T-cell (primary cell): ENCODE measurements around the gene ATRN. TPM values are rescaled to one million over a fixed set of nuclear protein-coding genes. Genes with fewer than 3 reads are reported as not detected.
"Not testable (repeated sequence)": the region's sequence is repeated elsewhere in the genome, so short reads cannot be mapped to it uniquely, and the experiment has no call there.

ENCODE experiments used
- ATAC-seq, 4 experiments: fragments of 200-7000 bp in 3 of 4; fragments of 150-1000 bp in 1 of 4; cut with Tn5 transposase; replicated peaks in 1 of 4; 1 replicate in 3 of 4; 2 replicates in 1 of 4; pipeline ENCODE4 v1.10.0; 2021; ENCODE audit warnings: moderate library complexity in 3 of 4, mild to moderate bottlenecking in 2 of 4, moderate number of reproducible peaks in 1 of 4
- CTCF ChIA-PET, 2 donors: fragments of 300-600 bp; sonication (Branson Sonifier 250); formaldehyde crosslinking; loops; one replicate each; lab custom pipeline; 2022; ENCODE audit warnings: antibody characterized with exemption in 2 of 2; lab: Charles Lee
- POLR2A ChIA-PET, 2 donors: fragments of 300-600 bp; sonication (Branson Sonifier 250); formaldehyde crosslinking; loops; one replicate each; lab custom pipeline; 2022; ENCODE audit warnings: antibody characterized with exemption in 2 of 2; lab: Charles Lee
- DNase-seq, 35 experiments: peaks; one replicate each; pipeline versions ENCODE4 v3.0.0 to v3.0.0-alpha.2; 2013 to 2023
- H3K27ac ChIP-seq: one replicate; pipeline ENCODE4 v1.5.1; 2013; ENCODE audit warnings: low read length
- H3K27me3 ChIP-seq, 2 experiments: replicated peaks in 1 of 2; 1 replicate in 1 of 2; 2 replicates in 1 of 2; pipeline versions ENCODE4 v1.6.1 to v1.7.0; 2013; ENCODE audit warnings: low read length in 1 of 2, mixed read lengths in 1 of 2; ENCODE audit not compliant: control insufficient read depth in 2 of 2, insufficient read depth in 2 of 2; ENCODE audit errors: extremely low read depth in 1 of 2
- H3K36me3 ChIP-seq, 2 donors: 1 replicate in 1 of 2; 2 replicates in 1 of 2; pipeline versions ENCODE4 v1.6.1 to v1.7.0; 2013; ENCODE audit warnings: low read length in 1 of 2; ENCODE audit not compliant: control insufficient read depth in 2 of 2, insufficient read depth in 1 of 2; ENCODE audit errors: extremely low read depth in 1 of 2
- H3K4me1 ChIP-seq, 2 experiments: 1 replicate in 1 of 2; 2 replicates in 1 of 2; pipeline versions ENCODE4 v1.6.1 to v1.7.0; 2013; ENCODE audit warnings: low read length in 2 of 2, mixed read lengths in 1 of 2; ENCODE audit not compliant: insufficient read depth in 2 of 2, control insufficient read depth in 1 of 2; ENCODE audit errors: extremely low read depth in 1 of 2
- H3K4me3 ChIP-seq, 2 donors: 1 replicate in 1 of 2; 2 replicates in 1 of 2; pipeline versions ENCODE4 v1.5.1 to v1.7.0; 2013; ENCODE audit warnings: mild to moderate bottlenecking in 2 of 2, low read length in 1 of 2, moderate library complexity in 1 of 2; ENCODE audit not compliant: control insufficient read depth in 1 of 2; ENCODE audit errors: extremely low read depth in 1 of 2
- H3K9me3 ChIP-seq: 2 replicates; pipeline ENCODE4 v1.7.0; 2013
- H3K27ac Mint-ChIP-seq, 2 donors: one replicate each; pipeline ENCODE4 v1.8.0; 2020 to 2021; ENCODE audit warnings: mild to moderate bottlenecking in 2 of 2, mixed read lengths in 2 of 2
- H3K27me3 Mint-ChIP-seq, 2 donors: one replicate each; pipeline ENCODE4 v1.8.0; 2021 to 2022; ENCODE audit warnings: mixed read lengths in 2 of 2
- H3K36me3 Mint-ChIP-seq: one replicate; pipeline ENCODE4 v1.8.0; 2021; ENCODE audit warnings: mixed read lengths
- H3K4me1 Mint-ChIP-seq, 3 donors: one replicate each; pipeline ENCODE4 v1.8.0; 2020 to 2022; ENCODE audit warnings: mixed read lengths in 3 of 3, mild to moderate bottlenecking in 1 of 3
- H3K4me3 Mint-ChIP-seq, 3 donors: one replicate each; pipeline ENCODE4 v1.8.0; 2020 to 2022; ENCODE audit warnings: mild to moderate bottlenecking in 3 of 3, mixed read lengths in 3 of 3, moderate library complexity in 3 of 3
- H3K9me3 Mint-ChIP-seq, 3 donors: one replicate each; pipeline ENCODE4 v1.8.0; 2020 to 2022; ENCODE audit warnings: mixed read lengths in 3 of 3
- WGBS: methylation state at CpG from one replicate; pipeline ENCODE4 v1.1.5; 2013; ENCODE audit warnings: missing lambda C conversion rate; ENCODE audit not compliant: insufficient coverage; 5-methylcytosine and 5-hydroxymethylcytosine counted together
- total RNA-seq, 35 experiments: library from RNA in 6 of 35; stranded (reverse) in 6 of 35; fragments of 120-200 nt in 1 of 35; gene quantifications; one replicate each; pipeline versions ENCODE4 v1.2.1 to v1.2.4 and lab custom pipeline; 2013 to 2026

ATRN gene
- total RNA-seq, 5 donors from 2014 or later (not counting 1 experiment from before 2014, with no cell fraction given), result 13.6 to 15.8 (median 13.7) TPM

GRCh38 chr20:3514012-3514642 is 43.3 kb downstream of the ATRN start:
- Histone ChIP-seq H3K4me1 (no peaks in the 10 kb centered on the region), H3K27me3 (no peaks in the 10 kb centered on the region), H3K4me3 (no peak overlapping the region), H3K36me3 (no peaks in the 10 kb centered on the region), H3K9me3 (no peaks in the 10 kb centered on the region), H3K27ac (no peak overlapping the region)
- DNase-seq (no peak), ATAC-seq (no peak)
- CTCF ChIA-PET, result no interaction called here
- peaks cover 4% of the 10 kb centered on the region for H3K36me3 Mint-ChIP-seq
- WGBS, result no CpG with 5 or more reads among the region's 3 CpGs
- H3K4me3 Mint-ChIP-seq, result no peak overlapping the region
- H3K27me3 Mint-ChIP-seq, result no peaks in the 10 kb centered on the region
- H3K9me3 Mint-ChIP-seq, result peaks cover 0 to 4% (median 2%) of the 10 kb centered on the region in 3 donors
- H3K4me1 Mint-ChIP-seq, result peaks cover 0 to 6% (median 2%) of the 10 kb centered on the region in 3 donors
- H3K27ac Mint-ChIP-seq, result no peak overlapping the region
- POLR2A ChIA-PET, result no interaction called here

DNA sequence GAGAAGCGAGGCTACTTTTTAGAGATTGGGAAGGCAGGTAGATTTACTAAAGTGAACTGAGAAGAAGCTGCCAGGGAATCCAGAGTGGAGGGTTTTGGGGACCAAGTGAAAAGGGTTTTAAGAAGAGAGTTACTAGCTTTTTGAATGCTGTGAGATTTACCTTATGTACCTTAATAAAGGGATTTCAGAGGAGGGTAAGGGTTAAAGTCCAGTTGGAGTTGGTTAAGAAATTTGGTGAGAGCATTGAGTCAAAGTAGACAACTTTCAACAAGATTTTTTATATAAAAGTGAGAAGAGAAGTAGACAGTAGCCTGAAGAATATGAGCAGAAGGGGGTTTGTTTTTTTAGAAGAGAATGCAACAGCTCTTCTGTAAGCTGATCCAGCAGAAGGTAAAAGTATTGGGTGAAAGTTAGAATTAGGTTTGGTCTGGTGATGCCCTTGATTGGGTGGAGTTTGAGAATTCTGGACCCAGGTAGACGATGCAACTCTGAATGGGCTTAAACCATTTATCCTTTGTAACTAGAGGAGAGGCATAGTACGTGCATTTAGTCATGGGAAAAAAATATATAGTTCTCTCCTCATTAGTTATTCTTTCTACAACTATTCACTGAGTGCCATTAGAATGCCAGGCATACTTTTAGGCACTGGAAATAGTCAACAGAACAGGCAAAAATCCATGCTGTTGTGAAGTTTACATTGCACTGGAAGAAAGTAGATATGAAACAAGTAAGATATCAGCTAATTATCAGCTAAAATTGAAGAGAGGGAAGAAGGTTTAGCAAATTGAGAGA is 44.8 kb downstream of the ATRN start:
- no peaks in the 10 kb centered on the region for H3K9me3 ChIP-seq
- H3K4me1 ChIP-seq, result no peaks in the 10 kb centered on the region
- ChIA-PET POLR2A (no interaction called here), CTCF (no interaction called here)
- Mint-ChIP-seq H3K4me3 (no peak overlapping the region), H3K27me3 (no peaks in the 10 kb centered on the region), H3K27ac (no peak overlapping the region), H3K9me3 (peaks cover 3 to 14% (median 9%) of the 10 kb centered on the region in 3 donors), H3K4me1 (peaks cover 0 to 6% (median 2%) of the 10 kb centered on the region in 3 donors), H3K36me3 (peaks cover 19% of the 10 kb centered on the region)
- H3K36me3 ChIP-seq, result no peaks in the 10 kb centered on the region
- ATAC-seq (no peak), DNase-seq (no peak)
- H3K27me3 ChIP-seq, result no peaks in the 10 kb centered on the region
- WGBS, result 100% methylated on average over 1 of the region's 3 CpGs
- H3K4me3 ChIP-seq, result no peak overlapping the region
- H3K27ac ChIP-seq, result no peak overlapping the region

GRCh38 chr20:3521852-3522740 is 51.3 kb downstream of the ATRN start:
- ChIA-PET CTCF (interaction anchor here in 1 of 2 donors (0.6 kb wide), 1 partner anchor 1671 kb away, joined by 3 read pairs; no protein-coding TSS in a partner anchor), POLR2A (no interaction called here)
- peaks cover 31% of the 10 kb centered on the region for H3K36me3 Mint-ChIP-seq
- DNase-seq (no peak), ATAC-seq (no peak)
- Histone ChIP-seq H3K27me3 (no peaks in the 10 kb centered on the region), H3K36me3 (no peaks in the 10 kb centered on the region), H3K4me1 (no peaks in the 10 kb centered on the region), H3K27ac (no peak overlapping the region), H3K4me3 (no peak overlapping the region), H3K9me3 (no peaks in the 10 kb centered on the region)
- H3K9me3 Mint-ChIP-seq, result peaks cover 14 to 37% (median 25%) of the 10 kb centered on the region in 3 donors
- peaks cover 3 to 11% (median 7%) of the 10 kb centered on the region in 3 donors for H3K4me1 Mint-ChIP-seq
- H3K27me3 Mint-ChIP-seq, result no peaks in the 10 kb centered on the region
- no peak overlapping the region for H3K4me3 Mint-ChIP-seq
- H3K27ac Mint-ChIP-seq, result no peak overlapping the region
- 91% methylated on average over 4 of the region's 5 CpGs for WGBS

GRCh38 chr20:3524696-3525095 is 53.9 kb downstream of the ATRN start:
- H3K36me3 ChIP-seq, H3K27me3 Mint-ChIP-seq, H3K4me3 ChIP-seq, H3K4me3 Mint-ChIP-seq, H3K27me3 ChIP-seq, H3K27ac ChIP-seq, H3K27ac Mint-ChIP-seq, ATAC-seq, H3K4me1 ChIP-seq, H3K9me3 ChIP-seq, DNase-seq, CTCF ChIA-PET: not testable (repeated sequence)
- POLR2A ChIA-PET, result interaction anchor here in 1 of 2 donors (0.6 kb wide), 1 partner anchor 15 kb away, joined by 3 read pairs; no protein-coding TSS in a partner anchor
- no CpG with 5 or more reads among the region's 5 CpGs for WGBS
- peaks cover 26% of the 10 kb centered on the region for H3K36me3 Mint-ChIP-seq
- H3K4me1 Mint-ChIP-seq, result peaks cover 6 to 16% (median 10%) of the 10 kb centered on the region in 3 donors
- H3K9me3 Mint-ChIP-seq, result peaks cover 9 to 32% (median 21%) of the 10 kb centered on the region in 3 donors

GRCh38 chr20:3532089-3532615 is 61.3 kb downstream of the ATRN start:
- WGBS, result 89% methylated on average over 2 of the region's 3 CpGs
- peak overlapping the region in 1 of 2 donors; percentile 5 for H3K27ac Mint-ChIP-seq

DNA sequence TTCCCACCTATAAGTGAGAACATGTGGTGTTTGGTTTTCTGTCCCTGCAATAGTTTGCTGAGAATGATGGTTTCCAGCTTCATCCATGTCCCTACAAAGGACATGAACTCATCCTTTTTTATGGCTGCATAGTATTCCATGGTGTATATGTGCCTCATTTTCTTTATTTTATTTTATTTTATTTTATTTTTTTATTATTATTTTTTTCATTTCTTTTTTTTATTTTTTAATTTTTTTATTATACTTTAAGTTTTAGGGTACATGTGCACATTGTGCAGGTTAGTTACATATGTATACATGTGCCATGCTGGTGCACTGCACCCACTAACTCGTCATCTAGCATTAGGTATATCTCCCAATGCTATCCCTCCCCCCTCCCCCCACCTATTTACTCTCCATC is 66.9 kb downstream of the ATRN start:
- POLR2A ChIA-PET, H3K27me3 ChIP-seq, H3K27ac ChIP-seq, H3K27me3 Mint-ChIP-seq, H3K27ac Mint-ChIP-seq, H3K4me3 ChIP-seq, ATAC-seq, H3K36me3 ChIP-seq, H3K9me3 Mint-ChIP-seq, DNase-seq, H3K4me3 Mint-ChIP-seq, H3K9me3 ChIP-seq, H3K4me1 Mint-ChIP-seq, H3K4me1 ChIP-seq: not testable (repeated sequence)
- CTCF ChIA-PET, result interaction anchor here in 1 of 2 donors (1.0 kb wide), 1 partner anchor 11 kb away, joined by 3 read pairs; no protein-coding TSS in a partner anchor
- no CpG with 5 or more reads among the region's 1 CpG for WGBS
- H3K36me3 Mint-ChIP-seq, result peaks cover 38% of the 10 kb centered on the region

More at GRCh38 chr20:3532089-3532615, 61.3 kb downstream of the ATRN start:
- no peaks in the 10 kb centered on the region for H3K27me3 ChIP-seq
- POLR2A ChIA-PET, result no interaction called here
- H3K27me3 Mint-ChIP-seq, result no peaks in the 10 kb centered on the region
- no peak overlapping the region for H3K4me3 Mint-ChIP-seq
- no peaks in the 10 kb centered on the region for H3K9me3 ChIP-seq
- ATAC-seq (no peak), DNase-seq (no peak)
- H3K9me3 Mint-ChIP-seq, result no peaks in the 10 kb centered on the region
- no peaks in the 10 kb centered on the region for H3K4me1 ChIP-seq
- CTCF ChIA-PET, result no interaction called here
- no peak overlapping the region for H3K4me3 ChIP-seq
- H3K4me1 Mint-ChIP-seq, result peaks cover 2 to 11% (median 9%) of the 10 kb centered on the region in 3 donors
- H3K36me3 Mint-ChIP-seq, result peaks cover 6% of the 10 kb centered on the region
- H3K27ac ChIP-seq, result no peak overlapping the region
- H3K36me3 ChIP-seq, result no peaks in the 10 kb centered on the region
